Tibial nerve (tissue), 3 donors: Measurements from ENCODE around the gene CRY1.

Experiments used
- CTCF ChIP-seq, 5 experiments: fragments of 200-600 bp in 3 of 5; fragments of 450-650 bp in 2 of 5; sonication (generic) in 3 of 5; IDR thresholded peaks; one replicate each; pipeline ENCODE4 v1.5.1; 2016 to 2019; ENCODE audit warnings: antibody characterized with exemption in 5 of 5, mild to moderate bottlenecking in 3 of 5, moderate library complexity in 2 of 5
- POLR2A ChIP-seq, 2 donors: fragments of 450-650 bp; IDR thresholded peaks; one replicate each; pipeline ENCODE4 v1.6.1; 2017; ENCODE audit warnings: antibody characterized with exemption in 2 of 2, mild to moderate bottlenecking in 2 of 2, moderate library complexity in 2 of 2

- TF ChIP-seq POLR2A (IDR thresholded peaks at IDR 0.05): no peak
- peak in 3 of 5 experiments; percentile 17 to 27 (median 19) for TF ChIP-seq CTCF (IDR thresholded peaks at IDR 0.05)
Observed at GRCh38 chr12:107079172-107080011, 14.0 kb downstream of the CRY1 start.
